ENCODE data around the gene SUFU.

DNA sequence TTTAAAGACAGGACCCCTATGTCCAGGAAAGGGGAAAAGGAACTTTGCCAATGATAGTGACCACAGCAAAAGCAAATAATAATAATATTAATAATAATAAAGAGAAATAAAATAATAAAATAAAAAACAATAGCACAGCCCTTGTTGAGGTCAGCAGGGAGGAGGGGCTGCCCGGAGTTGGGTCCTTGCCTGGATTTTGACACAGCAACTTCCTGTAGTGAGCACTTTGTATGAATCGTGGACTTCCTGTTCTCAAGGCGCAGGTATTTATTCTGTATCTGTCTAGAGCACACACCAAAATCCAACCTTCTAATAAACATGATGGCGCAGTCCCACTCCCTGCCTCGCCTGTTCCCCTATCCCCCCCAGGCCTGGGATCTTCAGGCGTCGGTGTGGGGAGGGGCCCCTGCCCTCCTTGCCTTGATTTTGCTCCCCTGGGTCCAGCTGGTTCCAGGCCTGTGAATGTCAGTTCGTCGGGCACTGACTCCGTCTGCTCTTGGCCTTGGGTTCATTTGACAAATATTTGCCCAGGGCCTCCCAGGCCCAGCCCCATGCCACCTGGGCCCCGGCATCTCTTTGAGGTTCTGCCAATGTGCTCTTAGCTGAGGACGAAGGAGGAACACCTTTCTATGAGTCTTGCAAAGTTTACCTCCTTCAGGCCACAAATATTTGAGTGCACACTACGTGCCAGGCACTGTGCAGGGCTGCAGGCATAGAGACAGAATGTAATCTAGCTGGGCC lies 154.4 kb downstream of the SUFU start:
- TF ChIP-seq, protein P1, sequence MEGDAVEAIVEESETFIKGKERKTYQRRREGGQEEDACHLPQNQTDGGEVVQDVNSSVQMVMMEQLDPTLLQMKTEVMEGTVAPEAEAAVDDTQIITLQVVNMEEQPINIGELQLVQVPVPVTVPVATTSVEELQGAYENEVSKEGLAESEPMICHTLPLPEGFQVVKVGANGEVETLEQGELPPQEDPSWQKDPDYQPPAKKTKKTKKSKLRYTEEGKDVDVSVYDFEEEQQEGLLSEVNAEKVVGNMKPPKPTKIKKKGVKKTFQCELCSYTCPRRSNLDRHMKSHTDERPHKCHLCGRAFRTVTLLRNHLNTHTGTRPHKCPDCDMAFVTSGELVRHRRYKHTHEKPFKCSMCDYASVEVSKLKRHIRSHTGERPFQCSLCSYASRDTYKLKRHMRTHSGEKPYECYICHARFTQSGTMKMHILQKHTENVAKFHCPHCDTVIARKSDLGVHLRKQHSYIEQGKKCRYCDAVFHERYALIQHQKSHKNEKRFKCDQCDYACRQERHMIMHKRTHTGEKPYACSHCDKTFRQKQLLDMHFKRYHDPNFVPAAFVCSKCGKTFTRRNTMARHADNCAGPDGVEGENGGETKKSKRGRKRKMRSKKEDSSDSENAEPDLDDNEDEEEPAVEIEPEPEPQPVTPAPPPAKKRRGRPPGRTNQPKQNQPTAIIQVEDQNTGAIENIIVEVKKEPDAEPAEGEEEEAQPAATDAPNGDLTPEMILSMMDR (IDR thresholded peaks at IDR 0.05; ENCODE audit: borderline replicate concordance, extremely low read depth, low read length, poor library complexity, severe bottlenecking): no peak
- TF ChIP-seq EZH2 (IDR thresholded peaks at IDR 0.05; ENCODE audit: borderline replicate concordance, low read depth, low read length, severe bottlenecking): no peak
